Fibroblast of skin of abdomen (primary cell): Measurements from ENCODE around the gene PARVA.
A peak's percentile ranks its signal among the peaks of the same experiment; 100 is the strongest.
"Not testable (repeated sequence)": the region's sequence is repeated elsewhere in the genome, so short reads cannot be mapped to it uniquely, and the experiment has no call there.

Source experiments
- DNase-seq: peaks from one replicate; pipeline ENCODE4 v3.0.0-alpha.2; 2013

PARVA gene

GRCh38 chr11:12506404-12506921, 129.1 kb downstream of the PARVA start:
- DNase-seq: peak; percentile 64

GRCh38 chr11:12507391-12507790, 130.0 kb downstream of the PARVA start:
- DNase-seq: no peak

GRCh38 chr11:12508151-12508751, 130.9 kb downstream of the PARVA start:
- peak; percentile 90 for DNase-seq

- DNase-seq: no peak
These were observed 132.0 kb downstream of the PARVA start for GRCh38 chr11:12509371-12509770.

GRCh38 chr11:12512132-12512531, 134.8 kb downstream of the PARVA start:
- DNase-seq: no peak

GRCh38 chr11:12512826-12513395, 135.5 kb downstream of the PARVA start:
- no peak for DNase-seq

GRCh38 chr11:12516387-12517105, 139.2 kb downstream of the PARVA start:
- DNase-seq: no peak

GRCh38 chr11:12517306-12517705, 139.9 kb downstream of the PARVA start:
- DNase-seq: no peak

- no peak for DNase-seq
These were observed 140.4 kb downstream of the PARVA start for GRCh38 chr11:12517741-12518140.

GRCh38 chr11:12518606-12519385, 141.4 kb downstream of the PARVA start:
- DNase-seq: no peak

- no peak for DNase-seq
These were observed 142.7 kb downstream of the PARVA start for GRCh38 chr11:12520054-12520453.

GRCh38 chr11:12520576-12520975, 143.2 kb downstream of the PARVA start:
- DNase-seq: not testable (repeated sequence)

GRCh38 chr11:12523180-12523924, 146.0 kb downstream of the PARVA start:
- no peak for DNase-seq

GRCh38 chr11:12524865-12525264, 147.5 kb downstream of the PARVA start:
- no peak for DNase-seq

GRCh38 chr11:12525466-12526055, 148.2 kb downstream of the PARVA start:
- DNase-seq: no peak

- DNase-seq: peak; percentile 77
These were observed 149.4 kb downstream of the PARVA start for GRCh38 chr11:12526789-12527188.

- DNase-seq: no peak
These were observed 151.1 kb downstream of the PARVA start for GRCh38 chr11:12528487-12528886.

- DNase-seq: no peak
These were observed 151.7 kb downstream of the PARVA start for GRCh38 chr11:12529041-12529440.

- no peak for DNase-seq
These were observed 152.4 kb downstream of the PARVA start for GRCh38 chr11:12529793-12530192.

GRCh38 chr11:12531020-12531419, 153.6 kb downstream of the PARVA start:
- DNase-seq: no peak

- DNase-seq: peak; percentile 70
These were observed 154.3 kb downstream of the PARVA start for GRCh38 chr11:12531681-12532080.

- DNase-seq: no peak
These were observed 155.2 kb downstream of the PARVA start for GRCh38 chr11:12532580-12532979.
